Ishikawa (cell line): ENCODE results near the gene SGPP1.

Experiments
- EP300 ChIP-seq: IDR thresholded peaks from 2 replicates; pipeline ENCODE4 v1.6.1; 2012; ENCODE audit warnings: borderline replicate concordance
- TAF1 ChIP-seq: IDR thresholded peaks from 2 replicates; pipeline ENCODE4 v1.6.1; 2012; ENCODE audit warnings: low read depth, mild to moderate bottlenecking

- TF ChIP-seq TAF1 (no peak), EP300 (no peak)
These were observed 54.6 kb downstream of the SGPP1 start for GRCh38 chr14:63673255-63673654.
